OCI-LY3 (cell line): Measurements from ENCODE around the gene HELZ.

Experiments
- H2AFZ ChIP-seq: fragments of 200-600, 300-600 bp; shearing (Covaris generic); 2 replicates; pipeline ENCODE4 v1.6.0; 2014; ENCODE audit warnings: antibody characterized with exemption, low read depth, low read length
- H3K27ac ChIP-seq: fragments of 200-600, 300-600 bp; sonication (generic); 2 replicates; pipeline ENCODE4 v1.5.1; 2014; ENCODE audit warnings: mild to moderate bottlenecking, low read length, moderate library complexity, mixed read lengths
- H3K27me3 ChIP-seq: fragments of 200-600, 300-600 bp; sonication (generic); 2 replicates; pipeline ENCODE4 v1.6.1; 2014; ENCODE audit warnings: low read depth, low read length, mixed read lengths
- H3K36me3 ChIP-seq: fragments of 200-600, 300-600 bp; sonication (generic); replicated peaks from 2 replicates; pipeline ENCODE3; 2014; ENCODE audit warnings: low read depth, low read length, mixed read lengths
- H3K4me1 ChIP-seq: fragments of 300-600, 200-600 bp; sonication (generic); 2 replicates; pipeline ENCODE4 v1.6.1; 2014; ENCODE audit warnings: low read length, mixed read lengths
- H3K4me2 ChIP-seq: fragments of 200-600, 300-600 bp; sonication (generic); 2 replicates; pipeline ENCODE4 v1.6.1; 2014; ENCODE audit warnings: low read length, mixed read lengths
- H3K4me3 ChIP-seq: fragments of 300-600, 200-600 bp; sonication (generic); 2 replicates; pipeline ENCODE4 v1.5.1; 2014; ENCODE audit warnings: antibody characterized with exemption, mild to moderate bottlenecking, low read length, moderate library complexity
- H3K79me2 ChIP-seq: fragments of 300-600, 200-600 bp; shearing (Covaris generic); 2 replicates; pipeline ENCODE4 v1.6.1; 2014; ENCODE audit warnings: mild to moderate bottlenecking, low read length, mixed read lengths
- H3K9ac ChIP-seq: fragments of 300-600, 200-600 bp; shearing (Covaris generic); 2 replicates; pipeline ENCODE4 v1.6.0; 2014; ENCODE audit warnings: mild to moderate bottlenecking, low read length, moderate library complexity
- H3K9me3 ChIP-seq: fragments of 200-600, 300-600 bp; shearing (Covaris generic); 2 replicates; pipeline ENCODE4 v1.6.1; 2014; ENCODE audit warnings: low read length, mixed read lengths; ENCODE audit not compliant: insufficient read depth
- H4K20me1 ChIP-seq: fragments of 200-600, 300-600 bp; sonication (generic); 2 replicates; pipeline ENCODE4 v1.6.1; 2016; ENCODE audit warnings: low read length, mixed read lengths; ENCODE audit not compliant: insufficient read depth
- CTCF ChIP-seq: fragments of 200-600, 300-600 bp; sonication (generic); IDR thresholded peaks from 2 replicates; pipeline ENCODE4 v1.5.1; 2014; ENCODE audit warnings: antibody characterized with exemption, low read length, low read depth
- EZH2phosphoT487 ChIP-seq: fragments of 200-600 bp; shearing (Covaris generic); IDR thresholded peaks from 2 replicates; pipeline ENCODE4 v1.6.1; 2018; ENCODE audit warnings: antibody characterized with exemption, mixed run types, low read depth

The HELZ gene

DNA sequence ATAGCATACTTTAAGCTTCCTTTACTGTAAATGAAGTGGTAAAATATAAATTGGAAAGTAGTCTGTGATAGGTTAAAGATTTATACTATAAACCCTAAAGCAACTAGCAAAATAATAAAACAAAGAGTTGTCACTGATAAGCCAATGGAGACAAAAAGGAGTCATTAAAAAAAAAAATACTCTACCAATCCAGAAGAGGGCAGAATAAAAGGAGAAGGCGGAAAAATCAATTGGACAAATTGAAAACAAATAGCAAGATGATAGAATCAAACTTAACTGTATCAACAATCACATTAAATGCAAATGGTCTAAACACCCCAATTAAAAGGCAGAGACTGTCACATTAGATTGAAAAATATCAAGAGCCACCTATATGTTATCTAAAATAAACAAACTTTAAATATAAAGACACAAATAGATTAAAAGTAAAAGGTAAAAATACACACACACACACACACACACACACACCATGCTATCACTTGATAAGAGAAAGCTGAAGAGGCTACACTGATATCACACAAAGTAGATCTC, 128.9 kb downstream of the HELZ start:
- H3K4me2 ChIP-seq, result no peak overlapping the region
- peaks cover 47% of the 10 kb centered on the region for H3K36me3 ChIP-seq
- no peaks in the 10 kb centered on the region for H3K27me3 ChIP-seq
- H3K9ac ChIP-seq, result no peak overlapping the region
- no peak overlapping the region for H2AFZ ChIP-seq
- H3K27ac ChIP-seq, result no peak overlapping the region
- H3K4me3 ChIP-seq, result no peak overlapping the region
- TF ChIP-seq EZH2phosphoT487 (no peak), CTCF (no peak)
- no peaks in the 10 kb centered on the region for H3K9me3 ChIP-seq
- no peaks in the 10 kb centered on the region for H4K20me1 ChIP-seq
- no peaks in the 10 kb centered on the region for H3K4me1 ChIP-seq
- H3K79me2 ChIP-seq, result no peaks in the 10 kb centered on the region

DNA sequence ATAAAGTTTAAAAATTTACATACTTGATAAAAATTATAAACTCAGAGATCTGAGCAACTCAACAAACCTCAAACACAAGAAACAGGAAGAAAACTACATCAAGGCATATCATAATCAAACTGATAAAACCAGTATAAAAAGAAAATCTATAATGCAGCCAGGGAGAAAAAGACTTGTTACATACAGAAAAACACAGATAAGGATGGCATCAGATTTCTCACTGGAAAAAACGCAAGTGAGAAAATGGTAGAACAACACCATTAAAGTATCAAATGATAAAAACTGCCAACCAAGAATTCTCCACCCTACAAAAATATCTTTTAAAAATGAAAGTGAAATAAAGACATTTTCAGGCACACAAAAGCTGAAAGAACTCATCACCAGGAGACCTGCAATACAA, 129.6 kb downstream of the HELZ start:
- Histone ChIP-seq H4K20me1 (no peaks in the 10 kb centered on the region), H3K36me3 (peaks cover 49% of the 10 kb centered on the region)

GRCh38 chr17:67113486-67113885, 131.5 kb downstream of the HELZ start:
- Histone ChIP-seq H3K4me1 (no peaks in the 10 kb centered on the region), H4K20me1 (no peaks in the 10 kb centered on the region), H3K9ac (no peak overlapping the region), H3K36me3 (peaks cover 45% of the 10 kb centered on the region), H3K4me2 (no peak overlapping the region), H3K79me2 (no peaks in the 10 kb centered on the region), H3K9me3 (no peaks in the 10 kb centered on the region), H3K27ac (no peak overlapping the region), H3K27me3 (no peaks in the 10 kb centered on the region), H2AFZ (no peak overlapping the region), H3K4me3 (no peak overlapping the region)
- TF ChIP-seq EZH2phosphoT487, result no peak
- no peak for TF ChIP-seq CTCF

More for the DNA sequence above, 129.6 kb downstream of the HELZ start:
- Histone ChIP-seq H3K79me2 (no peaks in the 10 kb centered on the region), H3K9me3 (no peaks in the 10 kb centered on the region), H3K27me3 (no peaks in the 10 kb centered on the region), H3K4me2 (no peak overlapping the region), H3K4me1 (no peaks in the 10 kb centered on the region), H3K27ac (no peak overlapping the region), H2AFZ (no peak overlapping the region), H3K4me3 (no peak overlapping the region), H3K9ac (no peak overlapping the region)
- TF ChIP-seq EZH2phosphoT487, result no peak
- TF ChIP-seq CTCF, result no peak

DNA sequence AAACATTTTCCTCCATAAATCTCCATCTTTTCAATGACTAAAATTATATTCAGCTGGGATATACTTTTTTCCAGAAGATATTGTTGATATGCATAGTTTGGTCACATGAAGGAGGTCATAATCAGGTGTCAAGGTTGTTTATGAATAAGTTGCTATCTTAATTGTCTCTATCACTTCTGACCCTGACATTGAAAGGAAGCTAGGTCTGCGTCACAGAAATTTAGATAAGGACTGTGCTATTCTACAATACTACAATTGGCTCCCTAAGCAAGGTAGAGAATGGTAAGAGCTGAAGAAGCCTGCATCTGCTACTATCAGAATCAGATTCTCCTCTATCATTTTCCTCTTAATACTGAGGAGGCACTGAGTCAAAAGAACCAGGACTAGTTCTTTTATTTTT, 133.2 kb downstream of the HELZ start:
- Histone ChIP-seq H4K20me1 (no peaks in the 10 kb centered on the region), H3K4me1 (no peaks in the 10 kb centered on the region), H3K27me3 (no peaks in the 10 kb centered on the region), H3K9ac (no peak overlapping the region), H3K27ac (no peak overlapping the region), H3K36me3 (peaks cover 50% of the 10 kb centered on the region), H2AFZ (no peak overlapping the region), H3K4me3 (no peak overlapping the region), H3K4me2 (no peak overlapping the region), H3K79me2 (no peaks in the 10 kb centered on the region), H3K9me3 (no peaks in the 10 kb centered on the region)
- TF ChIP-seq EZH2phosphoT487 (no peak), CTCF (no peak)
